Right lung (tissue), 5 donors: ENCODE data around the gene GLT6D1. TPM values are rescaled to one million over a fixed set of nuclear protein-coding genes. Genes with fewer than 3 reads are reported as not detected.

Experiments
- DNase-seq, 2 donors: peaks; one replicate each; pipeline ENCODE4 v3.0.0-alpha.2; 2013
- polyA plus RNA-seq, 5 donors: library from polyadenylated mRNA; unstranded; fragments of 120-200 nt; gene quantifications; one replicate each; pipeline versions ENCODE4 v1.2.1 to v1.2.3, GENCODE V29; 2013; ENCODE audit warnings: inconsistent platforms in 1 of 5, low replicate concordance in 1 of 5; ENCODE audit not compliant: insufficient read length in 5 of 5, insufficient read depth in 1 of 5

The GLT6D1 gene
- polyA plus RNA-seq, 5 donors: not detected

- DNase-seq: no peak
These were observed 54.4 kb downstream of the GLT6D1 start for GRCh38 chr9:135584934-135585333.

- no peak for DNase-seq
These were observed 55.0 kb downstream of the GLT6D1 start for GRCh38 chr9:135584371-135584770.

DNA sequence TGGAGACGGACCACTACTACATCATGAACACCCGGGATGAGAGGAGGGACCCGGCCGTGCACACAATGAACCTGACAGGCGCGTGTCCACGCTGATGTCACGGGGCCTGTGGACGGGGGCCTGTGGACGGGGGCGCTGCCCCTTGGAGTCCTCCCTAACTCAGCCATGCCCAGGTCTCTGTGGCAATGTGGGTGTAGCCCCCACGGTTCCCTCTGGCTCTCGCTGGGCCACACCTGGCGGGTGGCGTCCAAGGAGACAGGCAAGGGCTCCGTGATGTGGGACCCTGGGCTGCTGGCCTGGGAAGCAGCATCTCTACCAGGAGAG lies 55.7 kb downstream of the GLT6D1 start:
- DNase-seq: no peak

DNA sequence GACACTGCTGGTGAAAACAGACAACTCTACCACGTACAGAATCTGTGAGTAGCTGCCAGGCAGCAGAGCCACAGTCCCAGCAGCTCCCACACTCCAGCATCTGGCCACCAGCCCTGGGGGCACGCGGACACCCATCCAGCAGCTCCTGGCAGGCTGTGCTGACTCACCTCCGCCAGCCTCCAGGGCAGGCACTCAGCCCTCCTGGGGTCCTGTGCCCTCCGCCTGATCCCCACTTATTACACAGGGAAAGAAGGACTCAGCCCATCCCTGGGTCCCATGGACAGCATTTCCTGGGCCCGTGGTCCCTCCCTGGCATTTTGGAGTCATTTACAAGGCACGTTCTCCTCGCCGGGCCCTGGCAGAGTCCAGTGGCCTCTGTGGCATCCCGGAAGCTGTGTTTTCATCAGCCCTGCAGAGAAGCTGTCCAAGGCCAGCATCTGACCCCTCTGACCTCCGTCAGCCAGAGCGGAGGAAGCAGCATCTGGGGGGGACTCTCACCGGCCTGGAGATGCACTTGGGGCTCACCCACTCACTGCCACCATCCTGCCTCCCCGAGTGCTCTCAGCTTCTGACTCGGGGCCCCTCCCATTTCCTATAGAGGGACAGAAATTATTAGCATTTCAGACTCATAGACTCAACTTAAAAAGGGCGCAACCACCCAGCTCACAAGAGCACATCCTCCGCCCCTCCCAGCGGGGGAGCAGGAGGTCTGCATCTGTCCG lies 56.2 kb downstream of the GLT6D1 start:
- DNase-seq: no peak

GRCh38 chr9:135582541-135582940 lies 56.8 kb downstream of the GLT6D1 start:
- no peak for DNase-seq

DNA sequence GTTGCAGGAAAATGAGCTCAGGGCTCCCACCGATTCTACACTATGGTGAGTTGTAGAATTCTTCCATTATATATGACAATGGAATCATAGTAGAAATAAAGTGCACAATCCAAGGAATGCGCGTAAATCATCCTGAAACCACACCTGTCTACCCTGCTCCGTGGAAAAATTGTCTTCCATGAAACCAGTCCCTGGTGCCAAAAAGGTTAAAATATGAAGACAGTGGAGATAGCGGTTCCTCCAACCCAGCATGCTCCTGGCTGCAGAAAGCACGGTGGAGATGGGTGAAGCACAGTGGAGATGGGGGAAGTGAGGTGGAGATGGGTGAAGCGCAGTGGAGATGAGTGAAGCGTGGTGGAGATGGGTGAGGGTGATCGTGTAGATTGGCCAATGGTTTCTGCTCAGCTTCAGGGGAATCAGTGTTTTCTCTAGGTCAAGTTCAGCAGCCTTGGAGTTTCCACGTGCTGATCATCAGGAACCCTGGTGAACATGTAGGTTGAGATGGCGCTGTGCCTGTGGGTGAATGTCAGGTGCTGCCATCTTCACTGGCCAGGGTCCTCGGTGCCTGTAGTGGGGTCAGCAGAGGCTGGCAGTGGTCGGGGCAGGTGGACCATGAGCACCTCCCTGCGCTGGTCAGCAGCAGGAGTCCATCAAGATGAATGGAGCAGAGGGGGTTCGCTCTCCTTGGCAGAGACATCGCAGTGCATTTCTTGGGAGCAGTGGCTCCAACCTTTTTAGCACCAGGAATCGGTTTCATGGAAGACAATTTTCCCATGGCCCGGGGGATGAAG lies 57.5 kb downstream of the GLT6D1 start:
- no peak for DNase-seq

GRCh38 chr9:135580664-135581380 lies 58.5 kb downstream of the GLT6D1 start:
- no peak for DNase-seq

DNA sequence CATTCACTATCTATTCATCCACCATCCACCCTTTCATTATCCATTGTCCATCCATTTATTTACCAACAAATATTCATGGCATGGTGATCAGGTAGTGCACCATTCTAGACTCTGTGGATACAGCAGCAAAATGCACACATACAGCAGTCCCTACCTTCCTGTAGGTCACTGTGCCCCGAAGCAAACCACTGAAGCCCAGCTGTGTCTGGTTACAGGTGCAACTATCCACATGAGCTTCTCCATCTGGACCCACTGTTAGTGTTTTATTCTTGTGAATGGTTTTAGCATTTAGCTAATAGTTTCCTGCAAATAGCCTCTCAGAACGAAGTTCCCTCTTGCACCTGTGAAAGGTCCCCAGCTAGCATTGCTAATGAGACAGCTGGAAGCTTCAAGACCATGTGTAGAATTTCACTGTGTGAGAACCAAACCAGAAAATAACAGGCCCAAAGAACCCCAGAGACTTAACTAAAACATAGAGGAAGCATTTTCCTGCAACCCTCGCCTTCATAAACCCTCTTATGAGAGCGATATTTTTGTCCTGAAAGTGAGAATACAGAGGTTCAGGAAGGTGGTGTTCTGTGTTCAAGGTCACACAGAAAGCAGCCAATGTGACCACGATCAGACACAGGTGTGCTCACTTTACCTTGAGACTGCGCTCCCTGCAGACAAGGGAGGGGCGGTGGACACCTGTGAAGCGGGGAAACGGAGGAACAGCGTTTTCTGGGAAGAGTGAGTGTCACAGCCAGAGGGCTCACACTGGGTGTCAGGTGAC lies 59.3 kb downstream of the GLT6D1 start:
- DNase-seq: no peak

GRCh38 chr9:135579356-135579755 lies 60.0 kb downstream of the GLT6D1 start:
- DNase-seq: no peak

DNA sequence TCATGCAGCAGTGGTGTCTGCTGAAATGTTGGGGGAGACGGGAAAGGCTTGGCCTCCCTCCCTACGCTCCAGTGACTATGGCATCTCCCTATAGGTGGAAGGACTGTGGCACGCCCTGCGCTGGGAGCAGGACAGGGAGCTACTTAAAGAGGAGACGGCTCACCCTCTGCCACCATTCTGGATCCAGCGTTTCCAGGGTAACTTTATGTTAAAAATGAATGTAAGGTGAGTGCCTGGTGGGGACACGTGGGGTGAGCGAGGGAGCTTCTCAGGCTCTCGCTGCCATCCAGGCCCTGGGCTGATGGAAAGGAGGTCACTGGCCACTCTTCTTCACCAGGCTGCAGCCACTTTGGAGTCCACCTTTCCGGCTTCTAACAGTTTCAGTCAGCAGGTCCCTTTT lies 62.1 kb downstream of the GLT6D1 start:
- no peak for DNase-seq

DNA sequence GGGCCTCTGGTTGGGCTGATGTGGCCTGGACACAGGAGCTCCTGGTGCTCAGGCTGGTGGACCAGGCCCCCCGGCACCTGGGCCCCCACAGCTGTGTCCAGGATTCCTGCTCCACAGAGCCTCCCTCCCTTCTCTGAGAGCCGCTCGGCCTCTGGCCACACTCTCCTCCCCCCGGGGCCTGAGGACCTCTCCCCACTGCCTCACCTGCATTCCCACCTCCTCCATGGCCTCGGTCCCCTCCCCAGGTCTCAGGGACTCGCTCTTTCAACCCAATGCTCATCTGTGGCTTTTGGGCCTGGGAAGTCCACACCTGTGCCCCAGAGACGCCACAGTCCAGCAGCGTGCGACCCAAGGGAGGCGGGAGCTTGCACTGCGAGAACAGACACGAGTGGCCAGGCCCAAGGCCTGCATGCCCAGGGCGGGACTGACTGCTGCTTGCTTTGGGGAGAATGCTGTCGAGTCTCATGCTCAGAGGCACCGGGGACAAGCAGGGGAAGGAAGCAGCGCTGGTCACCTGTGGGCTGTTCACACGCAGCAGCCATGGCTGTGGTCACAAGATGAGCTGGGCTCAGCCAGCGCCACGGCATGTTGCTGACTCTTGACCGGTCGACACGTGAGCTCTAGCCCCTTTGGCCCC lies 63.2 kb downstream of the GLT6D1 start:
- DNase-seq: no peak

DNA sequence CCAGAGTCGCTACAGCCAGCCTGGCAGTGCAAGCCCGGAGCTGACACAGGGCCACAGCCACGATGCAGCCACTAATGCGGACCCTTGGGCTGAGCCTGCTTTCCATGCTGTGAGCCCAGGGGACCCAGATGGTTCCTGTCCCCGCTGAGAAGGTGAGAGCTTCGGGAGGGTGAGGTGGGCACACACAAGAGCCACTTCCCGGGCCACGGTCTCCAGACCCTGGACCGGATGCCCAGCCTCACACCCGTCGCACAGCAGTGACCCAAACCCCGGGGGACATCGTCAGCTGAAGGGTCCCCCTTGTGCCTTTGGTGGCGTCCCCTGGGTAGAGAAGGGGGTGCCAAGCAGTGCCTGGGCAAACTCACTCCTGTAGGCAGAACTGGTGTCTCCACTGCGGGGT lies 64.4 kb downstream of the GLT6D1 start:
- DNase-seq: no peak

GRCh38 chr9:135574331-135574730 lies 65.0 kb downstream of the GLT6D1 start:
- DNase-seq: no peak

Other genes with a start within 250 kb of the GLT6D1 start
- gene PPP1R26, start 159.8 kb downstream of the GLT6D1 start, polyA plus RNA-seq: 10 to 100 TPM; 26.3 to 37.3 (median 32.3) TPM
- 10 to 100 TPM; 31.6 to 50.0 (median 39.6) TPM for gene MRPS2, start 138.9 kb downstream of the GLT6D1 start, polyA plus RNA-seq
- not detected for gene LCN1, start 118.1 kb downstream of the GLT6D1 start, polyA plus RNA-seq
- gene OBP2A, start 93.4 kb downstream of the GLT6D1 start, polyA plus RNA-seq: not detected
- under 1 TPM in 2 of 5 donors, not detected in 3; 0.27 to 0.68 TPM for gene PAEP, start 77.8 kb downstream of the GLT6D1 start, polyA plus RNA-seq
- not detected for gene LCN9, start 23.8 kb upstream of the GLT6D1 start, polyA plus RNA-seq
- not detected for gene SOHLH1, start 59.9 kb upstream of the GLT6D1 start, polyA plus RNA-seq
- under 1 TPM; 0.21 to 0.90 (median 0.53) TPM for gene KCNT1, start 62.6 kb upstream of the GLT6D1 start, polyA plus RNA-seq